ENCODE results near the gene PNKP. TPM values are rescaled to one million over a fixed set of nuclear protein-coding genes. Genes with fewer than 3 reads are reported as not detected.

PNKP gene
- total RNA-seq, 1 experiment from 2014 or later, result 146 TPM

GRCh38 chr19:49837009-49837310 lies 30.4 kb downstream of the PNKP start:
- no peak for DNase-seq (ENCODE audit: low spot score)
- ChIA-PET POLR2A (interaction anchor here (0.6 kb wide), 1 partner anchor 42 kb away, joined by 3 read pairs; no protein-coding TSS in a partner anchor), CTCF (no interaction called here)
- H3K36me3 Mint-ChIP-seq, result peaks cover 55% of the 10 kb centered on the region
- TF ChIP-seq ZNF425 (CRISPR knock-in tag; conservative IDR thresholded peaks at IDR 0.05) (no peak), SP1 (CRISPR knock-in tag; conservative IDR thresholded peaks at IDR 0.05) (no peak), USF1 (CRISPR knock-in tag; IDR thresholded peaks at IDR 0.05) (no peak), ATF2 (CRISPR knock-in tag; IDR thresholded peaks at IDR 0.05; ENCODE audit: borderline replicate concordance, low read depth) (no peak), SMAD4 (CRISPR knock-in tag; IDR thresholded peaks at IDR 0.05) (no peak)
- TF ChIP-seq, protein P1, sequence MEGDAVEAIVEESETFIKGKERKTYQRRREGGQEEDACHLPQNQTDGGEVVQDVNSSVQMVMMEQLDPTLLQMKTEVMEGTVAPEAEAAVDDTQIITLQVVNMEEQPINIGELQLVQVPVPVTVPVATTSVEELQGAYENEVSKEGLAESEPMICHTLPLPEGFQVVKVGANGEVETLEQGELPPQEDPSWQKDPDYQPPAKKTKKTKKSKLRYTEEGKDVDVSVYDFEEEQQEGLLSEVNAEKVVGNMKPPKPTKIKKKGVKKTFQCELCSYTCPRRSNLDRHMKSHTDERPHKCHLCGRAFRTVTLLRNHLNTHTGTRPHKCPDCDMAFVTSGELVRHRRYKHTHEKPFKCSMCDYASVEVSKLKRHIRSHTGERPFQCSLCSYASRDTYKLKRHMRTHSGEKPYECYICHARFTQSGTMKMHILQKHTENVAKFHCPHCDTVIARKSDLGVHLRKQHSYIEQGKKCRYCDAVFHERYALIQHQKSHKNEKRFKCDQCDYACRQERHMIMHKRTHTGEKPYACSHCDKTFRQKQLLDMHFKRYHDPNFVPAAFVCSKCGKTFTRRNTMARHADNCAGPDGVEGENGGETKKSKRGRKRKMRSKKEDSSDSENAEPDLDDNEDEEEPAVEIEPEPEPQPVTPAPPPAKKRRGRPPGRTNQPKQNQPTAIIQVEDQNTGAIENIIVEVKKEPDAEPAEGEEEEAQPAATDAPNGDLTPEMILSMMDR (IDR thresholded peaks at IDR 0.05), result no peak
- TF ChIP-seq, protein P2, sequence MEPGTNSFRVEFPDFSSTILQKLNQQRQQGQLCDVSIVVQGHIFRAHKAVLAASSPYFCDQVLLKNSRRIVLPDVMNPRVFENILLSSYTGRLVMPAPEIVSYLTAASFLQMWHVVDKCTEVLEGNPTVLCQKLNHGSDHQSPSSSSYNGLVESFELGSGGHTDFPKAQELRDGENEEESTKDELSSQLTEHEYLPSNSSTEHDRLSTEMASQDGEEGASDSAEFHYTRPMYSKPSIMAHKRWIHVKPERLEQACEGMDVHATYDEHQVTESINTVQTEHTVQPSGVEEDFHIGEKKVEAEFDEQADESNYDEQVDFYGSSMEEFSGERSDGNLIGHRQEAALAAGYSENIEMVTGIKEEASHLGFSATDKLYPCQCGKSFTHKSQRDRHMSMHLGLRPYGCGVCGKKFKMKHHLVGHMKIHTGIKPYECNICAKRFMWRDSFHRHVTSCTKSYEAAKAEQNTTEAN (CRISPR knock-in tag; IDR thresholded peaks at IDR 0.05), result no peak
- TF ChIP-seq, protein P3, sequence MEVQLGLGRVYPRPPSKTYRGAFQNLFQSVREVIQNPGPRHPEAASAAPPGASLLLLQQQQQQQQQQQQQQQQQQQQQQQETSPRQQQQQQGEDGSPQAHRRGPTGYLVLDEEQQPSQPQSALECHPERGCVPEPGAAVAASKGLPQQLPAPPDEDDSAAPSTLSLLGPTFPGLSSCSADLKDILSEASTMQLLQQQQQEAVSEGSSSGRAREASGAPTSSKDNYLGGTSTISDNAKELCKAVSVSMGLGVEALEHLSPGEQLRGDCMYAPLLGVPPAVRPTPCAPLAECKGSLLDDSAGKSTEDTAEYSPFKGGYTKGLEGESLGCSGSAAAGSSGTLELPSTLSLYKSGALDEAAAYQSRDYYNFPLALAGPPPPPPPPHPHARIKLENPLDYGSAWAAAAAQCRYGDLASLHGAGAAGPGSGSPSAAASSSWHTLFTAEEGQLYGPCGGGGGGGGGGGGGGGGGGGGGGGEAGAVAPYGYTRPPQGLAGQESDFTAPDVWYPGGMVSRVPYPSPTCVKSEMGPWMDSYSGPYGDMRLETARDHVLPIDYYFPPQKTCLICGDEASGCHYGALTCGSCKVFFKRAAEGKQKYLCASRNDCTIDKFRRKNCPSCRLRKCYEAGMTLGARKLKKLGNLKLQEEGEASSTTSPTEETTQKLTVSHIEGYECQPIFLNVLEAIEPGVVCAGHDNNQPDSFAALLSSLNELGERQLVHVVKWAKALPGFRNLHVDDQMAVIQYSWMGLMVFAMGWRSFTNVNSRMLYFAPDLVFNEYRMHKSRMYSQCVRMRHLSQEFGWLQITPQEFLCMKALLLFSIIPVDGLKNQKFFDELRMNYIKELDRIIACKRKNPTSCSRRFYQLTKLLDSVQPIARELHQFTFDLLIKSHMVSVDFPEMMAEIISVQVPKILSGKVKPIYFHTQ (CRISPR knock-in tag; IDR thresholded peaks at IDR 0.05), result no peak
- H3K27me3 Mint-ChIP-seq (ENCODE audit: low read depth), result no peaks in the 10 kb centered on the region
- no peak overlapping the region for H3K4me3 Mint-ChIP-seq
- H3K9me3 Mint-ChIP-seq, result no peaks in the 10 kb centered on the region
- no peaks in the 10 kb centered on the region for H3K4me1 Mint-ChIP-seq
- H3K27ac Mint-ChIP-seq, result 0 out of 2 replicates have a peak overlapping the region, but pooled peaks have one; percentile 9
- no peak for ATAC-seq

DNA sequence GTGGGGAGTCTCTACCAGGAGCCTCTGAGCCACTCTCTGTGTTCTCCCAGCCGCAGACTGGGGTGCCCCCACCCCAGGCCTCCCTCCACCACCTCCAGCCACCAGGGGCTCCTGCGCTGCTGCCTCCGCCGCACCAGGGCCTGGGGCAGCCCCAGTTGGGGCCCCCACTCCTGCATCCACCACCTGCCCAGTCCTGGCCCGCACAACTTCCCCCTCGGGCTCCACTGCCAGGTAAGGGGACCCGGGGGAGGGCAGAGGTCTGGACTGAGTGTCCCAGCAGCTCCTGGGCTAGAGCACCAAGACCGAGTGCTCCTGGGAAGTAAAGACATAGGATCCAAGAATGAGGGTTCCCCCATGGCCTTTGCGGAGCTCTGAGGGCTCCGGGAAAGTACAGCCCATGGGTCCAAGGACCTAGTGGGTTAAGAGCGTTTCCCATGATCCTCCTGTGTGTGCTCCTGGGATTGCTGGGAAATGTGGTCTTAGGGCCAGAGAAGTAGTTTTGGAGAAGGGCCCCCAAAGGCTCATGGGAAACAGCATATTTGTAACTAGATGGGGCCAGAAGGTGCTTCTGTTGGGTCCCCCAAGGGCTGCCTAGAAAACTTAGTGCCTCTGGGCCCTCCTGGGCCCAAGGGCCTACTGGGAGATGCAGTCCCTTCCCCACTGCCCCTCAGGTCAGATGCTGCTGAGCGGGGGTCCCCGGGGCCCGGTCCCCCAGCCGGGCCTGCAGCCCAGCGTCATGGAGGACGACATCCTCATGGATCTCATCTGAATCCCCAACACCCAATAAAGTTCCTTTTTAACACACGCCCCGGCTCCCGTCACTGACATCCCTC lies 31.0 kb downstream of the PNKP start:
- H3K27me3 Mint-ChIP-seq (ENCODE audit: low read depth), result no peaks in the 10 kb centered on the region
- ATAC-seq (no peak), DNase-seq (ENCODE audit: low spot score) (no peak)
- no peaks in the 10 kb centered on the region for H3K9me3 Mint-ChIP-seq
- ChIA-PET POLR2A (no interaction called here), CTCF (interaction anchor here (0.6 to 1.0 kb wide), 2 partner anchors 65 to 69 kb away, joined by 3 read pairs; partner anchors contain the start of gene AP2A1)
- peaks cover 55% of the 10 kb centered on the region for H3K36me3 Mint-ChIP-seq
- H3K4me1 Mint-ChIP-seq, result no peaks in the 10 kb centered on the region
- H3K4me3 Mint-ChIP-seq, result no peak overlapping the region
- no peak overlapping the region for H3K27ac Mint-ChIP-seq
- TF ChIP-seq KAT7 (CRISPR knock-in tag; IDR thresholded peaks at IDR 0.05; ENCODE audit: borderline replicate concordance) (no peak), ZNF423 (CRISPR knock-in tag; IDR thresholded peaks at IDR 0.05) (no peak), CDX4 (CRISPR knock-in tag; IDR thresholded peaks at IDR 0.05; ENCODE audit: borderline replicate concordance) (no peak), ZNF396 (CRISPR knock-in tag; IDR thresholded peaks at IDR 0.05; ENCODE audit: borderline replicate concordance) (no peak), ZSCAN18 (CRISPR knock-in tag; IDR thresholded peaks at IDR 0.05) (no peak), RORB (CRISPR knock-in tag; IDR thresholded peaks at IDR 0.05) (no peak), SMAD4 (CRISPR knock-in tag; IDR thresholded peaks at IDR 0.05) (no peak), ATF2 (CRISPR knock-in tag; IDR thresholded peaks at IDR 0.05; ENCODE audit: borderline replicate concordance, low read depth) (no peak)
- TF ChIP-seq, protein P2 (CRISPR knock-in tag; IDR thresholded peaks at IDR 0.05), result no peak
